Activated T-helper 2 cell treated with anti-CD3 and anti-CD28 coated beads, Interferon-gamma antibody, Interleukin-2, Interleukin-4, amounts not matched to agents 10 μg/mL and 5 μg/mL and 100 μg/mL, durations not matched to agents 14 hours and 24 hours and 36 hours (primary cell): ENCODE measurements around the gene MYO15B. TPM values are rescaled to one million over a fixed set of nuclear protein-coding genes. Genes with fewer than 3 reads are reported as not detected.
A peak's percentile ranks its signal among the peaks of the same experiment; 100 is the strongest.

Experiments used
- DNase-seq: peaks from one replicate; pipeline ENCODE4 v3.0.0; 2021; ENCODE audit warnings: low spot score
- H3K27ac Mint-ChIP-seq: one replicate; pipeline ENCODE4 v1.8.0; 2021; ENCODE audit warnings: mixed read lengths
- H3K27me3 Mint-ChIP-seq: one replicate; pipeline ENCODE4 v1.8.0; 2021; ENCODE audit warnings: low read depth, mixed read lengths
- H3K36me3 Mint-ChIP-seq: one replicate; pipeline ENCODE4 v1.8.0; 2021; ENCODE audit warnings: low read depth, mixed read lengths
- H3K4me1 Mint-ChIP-seq: one replicate; pipeline ENCODE4 v1.8.0; 2021; ENCODE audit warnings: low read depth, mixed read lengths
- H3K4me3 Mint-ChIP-seq: one replicate; pipeline ENCODE4 v1.8.0; 2021; ENCODE audit warnings: low read depth, mild to moderate bottlenecking, moderate library complexity, mixed read lengths
- H3K9me3 Mint-ChIP-seq: one replicate; pipeline ENCODE4 v1.8.0; 2021; ENCODE audit warnings: mixed read lengths
- intact Hi-C: fragments of 100-400 bp; cut with micrococcal nuclease; formaldehyde crosslinking; loops from one replicate; pipeline ENCODE4 v1.15.1; 2023
- total RNA-seq: library from RNA; stranded (reverse); gene quantifications from 2 replicates; pipeline ENCODE4 v1.2.3, GENCODE V29; 2022

MYO15B gene
- total RNA-seq, 1 donor from 2014 or later, result 33.9 TPM

GRCh38 chr17:75630071-75630917 lies 42.7 kb downstream of the MYO15B start:
- no peak for DNase-seq
- intact Hi-C loops, result no loop called here
- Mint-ChIP-seq H3K4me3 (no peak overlapping the region), H3K36me3 (no peaks in the 10 kb centered on the region), H3K9me3 (no peaks in the 10 kb centered on the region), H3K27ac (no peak overlapping the region), H3K27me3 (no peaks in the 10 kb centered on the region), H3K4me1 (peaks cover 2% of the 10 kb centered on the region)

DNA sequence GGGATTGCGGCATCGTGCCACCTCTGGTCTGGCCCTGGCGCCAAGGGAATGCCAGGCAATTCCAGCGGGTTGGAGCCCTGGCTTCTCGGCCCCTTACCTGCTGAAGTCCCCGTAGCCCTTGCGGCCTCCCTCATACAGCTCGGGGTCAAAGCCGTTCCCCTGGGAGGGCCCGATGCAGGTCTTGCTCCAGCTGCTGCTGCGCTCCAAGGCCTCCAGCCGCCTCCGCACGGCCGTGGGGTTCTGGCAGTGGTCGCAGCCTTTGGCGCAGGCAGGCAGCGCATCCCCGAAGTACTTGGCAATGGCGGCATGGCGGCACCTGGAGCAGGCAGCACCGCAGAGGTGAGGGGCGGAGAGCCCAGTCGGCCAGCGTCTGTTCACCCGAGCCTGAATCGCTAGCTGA lies 43.8 kb downstream of the MYO15B start:
- Mint-ChIP-seq H3K27ac (no peak overlapping the region), H3K9me3 (no peaks in the 10 kb centered on the region), H3K4me3 (no peak overlapping the region), H3K36me3 (no peaks in the 10 kb centered on the region), H3K4me1 (peaks cover 2% of the 10 kb centered on the region), H3K27me3 (no peaks in the 10 kb centered on the region)
- intact Hi-C loops, result no loop called here
- no peak for DNase-seq

DNA sequence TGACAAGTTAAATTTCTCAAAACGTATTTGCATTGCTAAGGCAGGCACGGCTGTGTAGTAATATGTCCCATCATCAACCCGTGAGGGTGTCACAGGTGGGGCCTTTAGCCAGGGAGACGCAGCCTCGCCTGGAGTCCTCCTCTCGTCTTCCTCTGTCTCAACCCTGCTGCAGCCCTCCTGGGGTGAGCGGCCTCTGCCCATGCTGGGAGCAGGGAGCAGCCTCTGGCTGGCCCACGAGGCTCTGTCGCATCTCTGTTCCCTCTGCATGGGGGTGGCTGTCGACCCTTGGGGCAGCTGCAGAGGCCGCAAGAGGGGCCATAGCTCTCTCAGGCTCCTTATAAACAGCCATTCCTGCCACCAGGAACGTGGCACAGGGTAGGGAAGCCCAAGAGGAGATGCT lies 44.8 kb downstream of the MYO15B start:
- Mint-ChIP-seq H3K36me3 (no peaks in the 10 kb centered on the region), H3K27ac (no peak overlapping the region), H3K4me1 (peaks cover 2% of the 10 kb centered on the region), H3K27me3 (no peaks in the 10 kb centered on the region), H3K9me3 (no peaks in the 10 kb centered on the region), H3K4me3 (no peak overlapping the region)
- intact Hi-C loops, result no loop called here
- DNase-seq, result no peak

DNA sequence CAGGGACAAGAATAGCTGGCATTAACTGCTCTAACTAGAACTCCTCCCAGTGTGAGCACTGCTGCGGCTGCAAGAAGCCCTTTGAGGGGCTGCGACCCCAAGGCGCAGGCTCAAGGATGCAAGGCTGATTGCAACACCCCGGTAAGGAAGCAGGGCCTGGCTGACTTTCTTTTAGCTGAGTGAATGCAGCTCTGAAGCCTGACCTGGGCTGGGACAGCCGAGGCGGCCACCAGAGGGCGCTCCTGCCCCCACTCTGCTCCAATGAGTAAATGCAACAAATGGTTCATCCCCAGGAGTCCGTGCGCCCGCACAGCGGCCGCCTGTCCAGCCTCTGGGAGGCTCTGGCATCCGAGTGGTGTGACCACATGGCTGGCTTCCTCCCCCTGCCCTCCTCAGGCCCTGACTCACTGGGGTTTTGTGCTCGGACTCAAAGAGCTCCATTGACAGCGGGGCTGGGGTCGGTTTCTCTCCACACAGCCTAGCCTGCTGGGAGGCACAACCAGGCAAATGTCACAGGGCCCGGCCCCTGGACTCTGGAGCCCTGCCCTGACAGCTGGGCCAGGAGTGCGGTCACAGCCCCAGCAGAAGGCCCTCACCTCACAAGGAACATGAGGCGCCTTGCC lies 45.4 kb downstream of the MYO15B start, which contains the start of gene SMIM5:
Gene SMIM5 (plus strand): TSS at position 572 of the 623 bp plus-strand sequence. CDS start 6,768 bp downstream, outside the sequence.
- peak; percentile 75 for DNase-seq
- no peaks in the 10 kb centered on the region for H3K9me3 Mint-ChIP-seq
- H3K4me3 Mint-ChIP-seq, result no peak within 1 kb of the TSS
- no peaks in the 10 kb centered on the region for H3K27me3 Mint-ChIP-seq
- no peaks in the 10 kb centered on the region for H3K36me3 Mint-ChIP-seq
- H3K27ac Mint-ChIP-seq, result no peak within 1 kb of the TSS
- peaks cover 2% of the 10 kb centered on the region for H3K4me1 Mint-ChIP-seq
- intact Hi-C loops, result loop anchor here (1.0 kb wide), 1 partner anchor 117 kb away; no protein-coding TSS in a partner anchor

- peak; percentile 46 for DNase-seq
- intact Hi-C loops, result loop anchor here (1.0 kb wide), 1 partner anchor 117 kb away; no protein-coding TSS in a partner anchor
- H3K9me3 Mint-ChIP-seq, result no peaks in the 10 kb centered on the region
- H3K4me3 Mint-ChIP-seq, result no peak overlapping the region
- no peaks in the 10 kb centered on the region for H3K36me3 Mint-ChIP-seq
- no peaks in the 10 kb centered on the region for H3K27me3 Mint-ChIP-seq
- no peak overlapping the region for H3K27ac Mint-ChIP-seq
- peaks cover 2% of the 10 kb centered on the region for H3K4me1 Mint-ChIP-seq
Measured at GRCh38 chr17:75633486-75634375, 46.1 kb downstream of the MYO15B start.

DNA sequence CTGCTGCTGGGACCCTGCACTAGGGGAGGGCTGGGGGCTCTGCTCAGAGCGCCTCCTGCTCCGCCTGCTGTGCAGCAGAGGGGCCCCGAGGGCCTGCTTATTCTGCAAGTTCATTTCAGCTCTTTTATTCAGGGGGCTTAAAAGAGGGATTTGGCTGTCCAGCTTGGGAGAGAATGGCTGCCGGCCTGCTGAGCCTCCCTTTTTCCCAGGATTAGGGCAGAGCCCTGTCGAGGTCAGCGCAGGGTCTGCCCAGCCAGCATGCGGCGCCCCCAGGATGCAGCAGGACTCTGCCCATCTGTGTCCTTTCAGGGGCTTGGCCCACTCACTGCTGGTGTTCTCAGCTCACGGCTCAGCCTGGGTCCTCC lies 46.8 kb downstream of the MYO15B start:
- Mint-ChIP-seq H3K4me3 (no peak overlapping the region), H3K4me1 (peaks cover 2% of the 10 kb centered on the region), H3K9me3 (no peaks in the 10 kb centered on the region), H3K27ac (no peak overlapping the region), H3K27me3 (no peaks in the 10 kb centered on the region), H3K36me3 (no peaks in the 10 kb centered on the region)
- intact Hi-C loops, result no loop called here
- no peak for DNase-seq

GRCh38 chr17:75634754-75635609 lies 47.4 kb downstream of the MYO15B start:
- DNase-seq, result no peak
- no peak overlapping the region for H3K27ac Mint-ChIP-seq
- no peaks in the 10 kb centered on the region for H3K27me3 Mint-ChIP-seq
- H3K36me3 Mint-ChIP-seq, result no peaks in the 10 kb centered on the region
- H3K4me1 Mint-ChIP-seq, result peaks cover 2% of the 10 kb centered on the region
- intact Hi-C loops, result no loop called here
- no peak overlapping the region for H3K4me3 Mint-ChIP-seq
- no peaks in the 10 kb centered on the region for H3K9me3 Mint-ChIP-seq

DNA sequence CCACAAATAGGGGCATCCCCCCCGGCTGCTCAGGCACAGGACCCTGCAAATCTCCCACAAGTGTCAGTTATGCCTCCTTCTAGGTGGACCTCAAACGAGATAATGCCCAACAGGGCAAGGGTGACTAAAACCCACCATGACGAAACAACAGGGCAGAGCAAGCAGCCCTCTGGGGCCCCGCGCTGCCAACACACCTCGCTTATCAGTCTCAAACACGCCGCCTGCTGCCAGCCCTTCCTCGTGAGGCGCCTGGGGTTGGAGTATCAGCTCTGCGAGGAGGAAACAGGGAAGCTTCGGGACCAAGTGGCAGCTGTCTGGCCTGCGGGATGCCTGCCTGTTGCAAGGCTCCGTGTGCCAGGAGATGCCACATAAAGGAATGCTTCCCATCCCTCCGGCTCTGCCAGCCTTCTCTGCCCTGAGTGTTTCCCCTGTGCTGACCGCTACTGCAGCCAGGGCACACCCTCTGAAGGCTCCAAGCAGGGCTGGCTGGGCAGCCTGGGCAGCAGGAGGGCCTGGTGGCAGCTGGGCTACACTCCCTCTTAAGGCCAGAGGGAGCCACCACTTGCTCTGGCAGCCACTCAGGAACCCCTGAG lies 48.1 kb downstream of the MYO15B start:
- Mint-ChIP-seq H3K27ac (no peak overlapping the region), H3K36me3 (no peaks in the 10 kb centered on the region), H3K4me1 (peaks cover 2% of the 10 kb centered on the region), H3K4me3 (no peak overlapping the region), H3K9me3 (no peaks in the 10 kb centered on the region), H3K27me3 (no peaks in the 10 kb centered on the region)
- DNase-seq, result no peak
- intact Hi-C loops, result no loop called here

- no peak for DNase-seq
- no peak overlapping the region for H3K4me3 Mint-ChIP-seq
- intact Hi-C loops, result no loop called here
- no peak overlapping the region for H3K27ac Mint-ChIP-seq
- H3K36me3 Mint-ChIP-seq, result no peaks in the 10 kb centered on the region
- peaks cover 2% of the 10 kb centered on the region for H3K4me1 Mint-ChIP-seq
- H3K9me3 Mint-ChIP-seq, result no peaks in the 10 kb centered on the region
- H3K27me3 Mint-ChIP-seq, result no peaks in the 10 kb centered on the region
Measured at GRCh38 chr17:75636381-75637142, 49.0 kb downstream of the MYO15B start.

DNA sequence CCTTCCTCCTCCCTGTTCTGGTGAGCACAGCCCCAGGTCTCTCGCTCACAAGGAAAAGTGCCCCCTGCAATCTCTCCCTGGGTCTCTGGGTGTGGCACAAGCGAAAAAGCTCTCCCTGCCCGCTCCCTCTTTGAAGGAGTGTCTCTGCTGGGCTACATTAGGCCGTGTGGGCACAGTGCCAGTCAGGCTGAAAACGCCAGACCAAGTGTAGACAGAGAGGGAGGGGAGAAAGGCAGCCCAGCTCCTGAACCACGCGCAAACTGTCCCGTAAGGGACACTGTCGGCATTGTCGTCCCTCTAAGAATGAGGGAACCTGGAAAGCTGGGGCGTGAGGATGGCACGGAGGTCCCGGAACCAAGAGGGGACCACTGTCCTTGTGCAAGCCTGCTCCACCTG lies 49.5 kb downstream of the MYO15B start:
- Mint-ChIP-seq H3K4me1 (peaks cover 2% of the 10 kb centered on the region), H3K36me3 (no peaks in the 10 kb centered on the region), H3K9me3 (no peaks in the 10 kb centered on the region), H3K27ac (no peak overlapping the region), H3K27me3 (no peaks in the 10 kb centered on the region), H3K4me3 (no peak overlapping the region)
- intact Hi-C loops, result no loop called here
- DNase-seq, result no peak

DNA sequence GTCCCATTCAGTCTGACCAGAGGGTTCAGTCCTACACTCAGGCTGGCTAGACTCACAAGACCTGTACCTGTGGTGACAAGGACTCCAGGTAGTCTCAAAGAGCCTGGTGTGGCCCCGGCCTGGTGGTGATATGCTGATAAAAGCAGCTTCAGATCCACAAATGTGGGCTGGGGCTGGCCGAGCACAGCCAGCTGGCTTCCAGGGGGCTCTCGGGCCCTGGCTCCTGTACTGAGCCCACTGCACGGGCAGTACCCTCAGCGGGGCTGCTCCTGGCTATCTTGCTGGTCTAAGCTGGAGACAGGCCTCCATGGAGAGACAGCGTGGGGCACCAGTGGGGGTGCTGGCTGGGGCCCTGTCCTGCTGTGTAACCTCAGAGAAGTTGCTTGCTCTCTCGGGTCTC lies 50.0 kb downstream of the MYO15B start:
- DNase-seq, result no peak
- Mint-ChIP-seq H3K9me3 (no peaks in the 10 kb centered on the region), H3K4me3 (no peak overlapping the region), H3K27ac (no peak overlapping the region), H3K4me1 (peaks cover 2% of the 10 kb centered on the region), H3K27me3 (no peaks in the 10 kb centered on the region), H3K36me3 (no peaks in the 10 kb centered on the region)
- intact Hi-C loops, result no loop called here
